ENCODE data around the gene DPP3.

DPP3 gene

GRCh38 chr11:66547662-66548009 lies 67.4 kb downstream of the DPP3 start:
- TF ChIP-seq CTCF (IDR thresholded peaks at IDR 0.05; ENCODE audit: low read depth, low read length): no peak
- no peak for DNase-seq (ENCODE audit: extremely low read depth, low read depth)

GRCh38 chr11:66548041-66548440 lies 67.8 kb downstream of the DPP3 start:
- DNase-seq (ENCODE audit: extremely low read depth, low read depth): no peak
- TF ChIP-seq CTCF (IDR thresholded peaks at IDR 0.05; ENCODE audit: low read depth, low read length): no peak

GRCh38 chr11:66548774-66549630 lies 68.8 kb downstream of the DPP3 start:
- TF ChIP-seq CTCF (IDR thresholded peaks at IDR 0.05; ENCODE audit: low read depth, low read length): no peak

GRCh38 chr11:66549696-66550095 lies 69.5 kb downstream of the DPP3 start:
- no peak for DNase-seq (ENCODE audit: extremely low read depth, low read depth)
- TF ChIP-seq CTCF (IDR thresholded peaks at IDR 0.05; ENCODE audit: low read depth, low read length): no peak

More at GRCh38 chr11:66548774-66549630, 68.8 kb downstream of the DPP3 start:
- DNase-seq (ENCODE audit: extremely low read depth, low read depth): no peak

- TF ChIP-seq CTCF (IDR thresholded peaks at IDR 0.05; ENCODE audit: low read depth, low read length): no peak
- no peak for DNase-seq (ENCODE audit: extremely low read depth, low read depth)
These were observed 70.7 kb downstream of the DPP3 start for GRCh38 chr11:66550887-66551286.

GRCh38 chr11:66554602-66555001 lies 74.4 kb downstream of the DPP3 start:
- TF ChIP-seq CTCF (IDR thresholded peaks at IDR 0.05; ENCODE audit: low read depth, low read length): no peak
- DNase-seq (ENCODE audit: extremely low read depth, low read depth): no peak

- no peak for TF ChIP-seq CTCF (IDR thresholded peaks at IDR 0.05; ENCODE audit: low read depth, low read length)
- no peak for DNase-seq (ENCODE audit: extremely low read depth, low read depth)
These were observed 75.2 kb downstream of the DPP3 start for GRCh38 chr11:66555416-66555815.

Measured in AG09319 (cell line).